Astrocyte (in vitro differentiated cells and primary cell): ENCODE results near the gene GATA2. TPM values are rescaled to one million over a fixed set of nuclear protein-coding genes. Genes with fewer than 3 reads are reported as not detected.

Source experiments
- DNase-seq: peaks from one replicate; pipeline ENCODE4 v3.0.0-alpha.2; 2010; ENCODE audit warnings: low read depth
- FAIRE-seq: peaks from 2 replicates; lab custom pipeline; 2011; peaks lifted over from hg19 to GRCh38; lab: Jason Lieb, UNC
- H2AFZ ChIP-seq: 2 replicates; pipeline ENCODE4 v1.6.0; 2012; ENCODE audit warnings: low read depth, low read length, inconsistent platforms
- H3K27ac ChIP-seq: 2 replicates; pipeline ENCODE4 v1.5.1; 2011; ENCODE audit warnings: low read depth, low read length, inconsistent platforms
- H3K27me3 ChIP-seq: 2 replicates; pipeline ENCODE4 v1.6.0; 2011; ENCODE audit warnings: low read length, inconsistent platforms; ENCODE audit not compliant: insufficient read depth
- H3K36me3 ChIP-seq: 2 replicates; pipeline ENCODE4 v1.5.1; 2011; ENCODE audit warnings: low read length, inconsistent platforms; ENCODE audit not compliant: insufficient read depth
- H3K4me1 ChIP-seq: 2 replicates; pipeline ENCODE4 v1.5.1; 2011; ENCODE audit warnings: low read length, inconsistent platforms; ENCODE audit not compliant: insufficient read depth
- H3K4me2 ChIP-seq: 2 replicates; pipeline ENCODE4 v1.6.0; 2012; ENCODE audit warnings: low read length, inconsistent platforms
- H3K4me3 ChIP-seq: 2 replicates; pipeline ENCODE4 v1.5.1; 2011; ENCODE audit warnings: low read depth, mild to moderate bottlenecking, low read length, inconsistent platforms; ENCODE audit not compliant: insufficient read depth
- H3K79me2 ChIP-seq: 2 replicates; pipeline ENCODE4 v1.6.0; 2012; ENCODE audit warnings: mild to moderate bottlenecking, low read length, inconsistent platforms; ENCODE audit not compliant: insufficient read depth
- H3K9ac ChIP-seq: 2 replicates; pipeline ENCODE4 v1.6.0; 2012; ENCODE audit warnings: mild to moderate bottlenecking, low read length, inconsistent platforms
- H3K9me3 ChIP-seq: 2 replicates; pipeline ENCODE4 v1.5.1; 2012; ENCODE audit warnings: low read depth, mild to moderate bottlenecking, low read length, inconsistent platforms; ENCODE audit not compliant: insufficient read depth
- H4K20me1 ChIP-seq: 2 replicates; pipeline ENCODE4 v1.6.0; 2012; ENCODE audit warnings: low read length, inconsistent platforms; ENCODE audit not compliant: insufficient read depth
- H3K27ac Mint-ChIP-seq: one replicate; pipeline ENCODE4 v1.8.0; 2021; ENCODE audit warnings: mild to moderate bottlenecking, mixed read lengths; ENCODE audit not compliant: unreplicated experiment
- H3K27me3 Mint-ChIP-seq: one replicate; pipeline ENCODE4 v1.8.0; 2021; ENCODE audit warnings: low read depth, mixed read lengths; ENCODE audit not compliant: unreplicated experiment
- H3K36me3 Mint-ChIP-seq: one replicate; pipeline ENCODE4 v1.8.0; 2021; ENCODE audit warnings: low read depth, mixed read lengths; ENCODE audit not compliant: unreplicated experiment
- H3K4me1 Mint-ChIP-seq: one replicate; pipeline ENCODE4 v1.8.0; 2021; ENCODE audit warnings: low read depth, mixed read lengths; ENCODE audit not compliant: unreplicated experiment
- H3K4me3 Mint-ChIP-seq: one replicate; pipeline ENCODE4 v1.8.0; 2021; ENCODE audit warnings: mild to moderate bottlenecking, moderate library complexity, mixed read lengths; ENCODE audit not compliant: unreplicated experiment
- H3K9me3 Mint-ChIP-seq: one replicate; pipeline ENCODE4 v1.8.0; 2021; ENCODE audit warnings: mild to moderate bottlenecking, mixed read lengths; ENCODE audit not compliant: unreplicated experiment
- CTCF ChIP-seq: IDR thresholded peaks from 2 replicates; pipeline ENCODE4 v1.5.1; 2011; ENCODE audit warnings: low read depth, mild to moderate bottlenecking, inconsistent platforms, low read length, moderate library complexity; ENCODE audit not compliant: insufficient read depth
- EZH2 ChIP-seq: IDR thresholded peaks from 2 replicates; pipeline ENCODE4 v1.6.1; 2012; ENCODE audit warnings: mild to moderate bottlenecking, low read length, inconsistent platforms; ENCODE audit not compliant: insufficient read depth
- total RNA-seq: library from RNA; stranded (reverse); gene quantifications from 2 replicates; pipeline ENCODE4 v1.2.1, GENCODE V29; 2021

GATA2 gene
- total RNA-seq, 1 donor from 2014 or later, result 1.7 TPM

GRCh38 chr3:128486681-128487537 lies 6.1 kb downstream of the GATA2 start:
- H2AFZ ChIP-seq, result peak overlapping the region; percentile 45
- DNase-seq, result no peak
- Mint-ChIP-seq H3K27ac (peak overlapping the region; percentile 47), H3K4me3 (peak overlapping the region; percentile 73), H3K36me3 (no peaks in the 10 kb centered on the region), H3K27me3 (peaks cover 56% of the 10 kb centered on the region), H3K9me3 (peaks cover 2% of the 10 kb centered on the region), H3K4me1 (peaks cover 20% of the 10 kb centered on the region)
- peak overlapping the region; percentile 62 for H3K4me3 ChIP-seq
- peak overlapping the region; percentile 89 for H3K4me2 ChIP-seq
- peaks cover 12% of the 10 kb centered on the region for H3K79me2 ChIP-seq
- no peaks in the 10 kb centered on the region for H3K9me3 ChIP-seq
- H3K27ac ChIP-seq, result no peak overlapping the region
- no peak for FAIRE-seq
- no peak for TF ChIP-seq CTCF
- peak; percentile 69 for TF ChIP-seq EZH2
- H3K36me3 ChIP-seq, result no peaks in the 10 kb centered on the region
- H3K27me3 ChIP-seq, result peaks cover 74% of the 10 kb centered on the region
- peaks cover 38% of the 10 kb centered on the region for H3K4me1 ChIP-seq
- peaks cover 33% of the 10 kb centered on the region for H4K20me1 ChIP-seq
- H3K9ac ChIP-seq, result peak overlapping the region; percentile 56

GRCh38 chr3:128486205-128486628 lies 6.8 kb downstream of the GATA2 start:
- FAIRE-seq (no peak), DNase-seq (no peak)
- peak overlapping the region; percentile 89 for H3K4me2 ChIP-seq
- peaks cover 70% of the 10 kb centered on the region for H3K27me3 ChIP-seq
- TF ChIP-seq EZH2, result peak; percentile 13
- TF ChIP-seq CTCF, result no peak
- H2AFZ ChIP-seq, result peak overlapping the region; percentile 45
- no peaks in the 10 kb centered on the region for H3K9me3 ChIP-seq
- H3K27ac ChIP-seq, result no peak overlapping the region
- H3K9ac ChIP-seq, result peak overlapping the region; percentile 50
- peaks cover 53% of the 10 kb centered on the region for H3K27me3 Mint-ChIP-seq
- H3K36me3 ChIP-seq, result no peaks in the 10 kb centered on the region
- H3K36me3 Mint-ChIP-seq, result no peaks in the 10 kb centered on the region
- peaks cover 26% of the 10 kb centered on the region for H4K20me1 ChIP-seq
- peak overlapping the region; percentile 77 for H3K27ac Mint-ChIP-seq
- peak overlapping the region; percentile 42 for H3K4me3 Mint-ChIP-seq
- peaks cover 38% of the 10 kb centered on the region for H3K4me1 ChIP-seq
- H3K4me1 Mint-ChIP-seq, result peaks cover 21% of the 10 kb centered on the region
- H3K9me3 Mint-ChIP-seq, result peaks cover 2% of the 10 kb centered on the region
- H3K79me2 ChIP-seq, result peaks cover 12% of the 10 kb centered on the region
- H3K4me3 ChIP-seq, result peak overlapping the region; percentile 62
